ENCODE measurements around the gene WHRN. TPM values are rescaled to one million over a fixed set of nuclear protein-coding genes. Genes with fewer than 3 reads are reported as not detected.

WHRN gene
- total RNA-seq, 2 donors from 2014 or later = 2.6 to 8.2 TPM

- TF ChIP-seq, protein P1, sequence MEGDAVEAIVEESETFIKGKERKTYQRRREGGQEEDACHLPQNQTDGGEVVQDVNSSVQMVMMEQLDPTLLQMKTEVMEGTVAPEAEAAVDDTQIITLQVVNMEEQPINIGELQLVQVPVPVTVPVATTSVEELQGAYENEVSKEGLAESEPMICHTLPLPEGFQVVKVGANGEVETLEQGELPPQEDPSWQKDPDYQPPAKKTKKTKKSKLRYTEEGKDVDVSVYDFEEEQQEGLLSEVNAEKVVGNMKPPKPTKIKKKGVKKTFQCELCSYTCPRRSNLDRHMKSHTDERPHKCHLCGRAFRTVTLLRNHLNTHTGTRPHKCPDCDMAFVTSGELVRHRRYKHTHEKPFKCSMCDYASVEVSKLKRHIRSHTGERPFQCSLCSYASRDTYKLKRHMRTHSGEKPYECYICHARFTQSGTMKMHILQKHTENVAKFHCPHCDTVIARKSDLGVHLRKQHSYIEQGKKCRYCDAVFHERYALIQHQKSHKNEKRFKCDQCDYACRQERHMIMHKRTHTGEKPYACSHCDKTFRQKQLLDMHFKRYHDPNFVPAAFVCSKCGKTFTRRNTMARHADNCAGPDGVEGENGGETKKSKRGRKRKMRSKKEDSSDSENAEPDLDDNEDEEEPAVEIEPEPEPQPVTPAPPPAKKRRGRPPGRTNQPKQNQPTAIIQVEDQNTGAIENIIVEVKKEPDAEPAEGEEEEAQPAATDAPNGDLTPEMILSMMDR (IDR thresholded peaks at IDR 0.05) = no peak
Measured at GRCh38 chr9:114413861-114414301, 91.4 kb downstream of the WHRN start.

DNA sequence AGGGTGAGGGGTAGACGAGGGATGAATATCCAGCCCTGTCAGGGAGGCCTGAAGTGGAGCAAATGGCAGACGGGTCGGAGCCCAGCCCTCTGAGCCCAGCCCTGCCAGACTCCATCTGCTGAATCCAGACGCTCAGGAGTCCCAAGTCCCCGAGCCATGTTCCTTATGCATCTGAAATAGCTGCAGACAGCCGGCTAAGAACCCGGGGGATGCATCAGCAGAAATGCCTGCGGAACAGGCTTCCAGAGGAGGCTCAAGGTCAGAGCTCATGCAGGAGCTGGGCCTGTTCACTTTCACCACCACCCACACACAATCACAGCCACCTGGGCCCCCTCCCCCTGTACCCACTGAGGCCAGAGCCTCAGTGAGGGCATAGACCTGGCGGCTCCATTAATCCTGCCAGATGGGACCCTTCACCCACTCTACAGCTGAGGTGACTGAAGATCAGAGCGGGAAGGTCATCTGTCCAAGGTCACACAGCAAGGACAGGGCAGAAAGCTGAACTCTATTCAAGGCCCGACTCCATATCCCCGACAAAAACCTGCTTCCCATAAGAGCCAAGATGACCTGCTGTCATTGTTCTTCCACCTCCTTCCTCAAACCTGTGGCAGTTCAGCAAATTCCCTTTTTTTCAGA, 93.1 kb downstream of the WHRN start:
- no peaks in the 10 kb centered on the region for H3K9me3 ChIP-seq
- H3K4me3 ChIP-seq = no peak overlapping the region
- H3K27me3 ChIP-seq = no peaks in the 10 kb centered on the region
- H3K27ac ChIP-seq = no peak overlapping the region
- H3K36me3 ChIP-seq = no peaks in the 10 kb centered on the region
- no peaks in the 10 kb centered on the region for H3K4me1 ChIP-seq
- no peak for DNase-seq (ENCODE audit: low spot score)
- TF ChIP-seq, protein P1 (IDR thresholded peaks at IDR 0.05) = no peak

More at GRCh38 chr9:114413861-114414301, 91.4 kb downstream of the WHRN start:
- Histone ChIP-seq H3K4me3 (no peak overlapping the region), H3K27me3 (no peaks in the 10 kb centered on the region), H3K9me3 (no peaks in the 10 kb centered on the region), H3K36me3 (no peaks in the 10 kb centered on the region), H3K27ac (no peak overlapping the region), H3K4me1 (no peaks in the 10 kb centered on the region)
- no peak for DNase-seq (ENCODE audit: low spot score)

DNA sequence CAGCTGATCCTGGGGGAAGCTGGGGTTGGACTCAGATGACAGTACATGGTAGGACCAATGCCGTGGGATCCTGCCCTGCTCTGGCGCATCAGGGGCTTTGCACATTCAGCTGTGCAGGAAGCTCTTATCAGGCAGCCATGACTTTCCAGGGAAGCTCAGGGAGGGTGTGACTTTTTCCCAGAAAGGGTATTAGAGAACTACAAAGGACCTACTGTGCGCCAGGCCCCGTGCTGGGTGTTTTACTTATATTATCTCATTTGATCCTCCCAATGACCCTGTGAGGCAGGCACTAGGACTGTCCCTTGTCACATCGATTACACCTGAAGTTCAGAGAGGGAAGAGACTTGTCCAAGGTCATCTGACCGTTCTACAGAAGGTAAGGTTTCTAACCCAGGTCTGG, 93.8 kb downstream of the WHRN start:
- Histone ChIP-seq H3K36me3 (no peaks in the 10 kb centered on the region), H3K27ac (no peak overlapping the region), H3K9me3 (no peaks in the 10 kb centered on the region), H3K4me3 (no peak overlapping the region), H3K27me3 (no peaks in the 10 kb centered on the region), H3K4me1 (no peaks in the 10 kb centered on the region)
- TF ChIP-seq, protein P1 (IDR thresholded peaks at IDR 0.05) = no peak
- no peak for DNase-seq (ENCODE audit: low spot score)

GRCh38 chr9:114410910-114411309, 94.4 kb downstream of the WHRN start:
- DNase-seq (ENCODE audit: low spot score) = no peak

GRCh38 chr9:114409842-114410241, 95.4 kb downstream of the WHRN start:
- no peaks in the 10 kb centered on the region for H3K36me3 ChIP-seq
- H3K27ac ChIP-seq = no peak overlapping the region
- H3K4me3 ChIP-seq = no peak overlapping the region
- H3K27me3 ChIP-seq = no peaks in the 10 kb centered on the region
- TF ChIP-seq, protein P1 (IDR thresholded peaks at IDR 0.05) = no peak
- no peak for DNase-seq (ENCODE audit: low spot score)
- H3K4me1 ChIP-seq = no peaks in the 10 kb centered on the region
- H3K9me3 ChIP-seq = no peaks in the 10 kb centered on the region

More at GRCh38 chr9:114410910-114411309, 94.4 kb downstream of the WHRN start:
- H3K9me3 ChIP-seq = no peaks in the 10 kb centered on the region
- no peak overlapping the region for H3K4me3 ChIP-seq
- H3K36me3 ChIP-seq = no peaks in the 10 kb centered on the region
- TF ChIP-seq, protein P1 (IDR thresholded peaks at IDR 0.05) = no peak
- H3K27ac ChIP-seq = no peak overlapping the region
- H3K4me1 ChIP-seq = no peaks in the 10 kb centered on the region
- H3K27me3 ChIP-seq = no peaks in the 10 kb centered on the region

All from right atrium auricular region (tissue), 2 donors.